WTC11 (cell line): Measurements from ENCODE around the gene CTLA4. TPM values are rescaled to one million over a fixed set of nuclear protein-coding genes. Genes with fewer than 3 reads are reported as not detected.

ENCODE experiments used
- ATAC-seq: fragments of 200-7000 bp; cut with Tn5 transposase; 2 replicates; pipeline ENCODE4 v1.10.0; 2021; ENCODE audit warnings: mild to moderate bottlenecking, moderate library complexity
- CTCF ChIA-PET: fragments of 300-600 bp; sonication (Branson Sonifier 250); formaldehyde crosslinking; loops from one replicate; lab custom pipeline; 2021; ENCODE audit warnings: antibody characterized with exemption; lab: Charles Lee
- POLR2A ChIA-PET: fragments of 350-600 bp; sonication (Branson Sonifier 250); formaldehyde crosslinking; loops from one replicate; lab custom pipeline; 2021; ENCODE audit warnings: antibody characterized with exemption; lab: Charles Lee
- DNase-seq: peaks from one replicate; pipeline ENCODE4 v3.0.0; 2021; ENCODE audit warnings: low spot score
- H3K27ac Mint-ChIP-seq: 2 replicates; pipeline ENCODE4 v1.8.0; 2021; ENCODE audit warnings: mixed read lengths
- H3K27me3 Mint-ChIP-seq: 2 replicates; pipeline ENCODE4 v1.8.0; 2021; ENCODE audit warnings: low read depth, mild to moderate bottlenecking, moderate library complexity, mixed read lengths
- H3K36me3 Mint-ChIP-seq: 2 replicates; pipeline ENCODE4 v1.8.0; 2021; ENCODE audit warnings: mixed read lengths
- H3K4me1 Mint-ChIP-seq: 2 replicates; pipeline ENCODE4 v1.8.0; 2022; ENCODE audit warnings: mixed read lengths
- H3K4me3 Mint-ChIP-seq: 2 replicates; pipeline ENCODE4 v1.8.0; 2021; ENCODE audit warnings: mild to moderate bottlenecking, moderate library complexity, mixed read lengths
- H3K9me3 Mint-ChIP-seq: 2 replicates; pipeline ENCODE4 v1.8.0; 2021; ENCODE audit warnings: mixed read lengths
- AFF4 ChIP-seq: sonication (generic); formaldehyde crosslinking; IDR thresholded peaks from 2 replicates; pipeline ENCODE4 v1.8.1; 2023; ENCODE audit warnings: mild to moderate bottlenecking, missing genetic modification reagents, borderline replicate concordance
- AR ChIP-seq: fragments of 250-450 bp; sonication (Bioruptor Pico); IDR thresholded peaks from 2 replicates; pipeline ENCODE4 v1.9.0; 2021; ENCODE audit warnings: mild to moderate bottlenecking
- ATF2 ChIP-seq: sonication (generic); formaldehyde crosslinking; IDR thresholded peaks from 2 replicates; pipeline ENCODE4 v1.8.1; 2022; ENCODE audit warnings: low read depth, missing genetic modification reagents, borderline replicate concordance
- CDX4 ChIP-seq: fragments of 250-450 bp; sonication (Bioruptor Pico); IDR thresholded peaks from 2 replicates; pipeline ENCODE4 v1.9.0; 2021; ENCODE audit warnings: moderate library complexity, mild to moderate bottlenecking, inconsistent platforms, borderline replicate concordance
- ERG ChIP-seq: fragments of 250-450 bp; sonication (Bioruptor Pico); IDR thresholded peaks from 2 replicates; pipeline ENCODE4 v1.8.0; 2021; ENCODE audit warnings: mild to moderate bottlenecking
- JAZF1 ChIP-seq: fragments of 250-450 bp; sonication (Bioruptor Pico); IDR thresholded peaks from 2 replicates; pipeline ENCODE4 v1.9.0; 2021; ENCODE audit warnings: moderate library complexity, mild to moderate bottlenecking, inconsistent platforms
- MAX ChIP-seq: sonication (generic); formaldehyde crosslinking; IDR thresholded peaks from 2 replicates; pipeline ENCODE4 v1.8.0; 2022; ENCODE audit warnings: mild to moderate bottlenecking, missing genetic modification reagents
- PRDM15 ChIP-seq: sonication (generic); formaldehyde crosslinking; IDR thresholded peaks from 2 replicates; pipeline ENCODE4 v1.8.0; 2022; ENCODE audit warnings: missing genetic modification reagents
- RELA ChIP-seq: sonication (generic); formaldehyde crosslinking; IDR thresholded peaks from 2 replicates; pipeline ENCODE4 v1.8.1; 2022; ENCODE audit warnings: missing genetic modification reagents, mild to moderate bottlenecking, borderline replicate concordance
- SOX15 ChIP-seq: fragments of 250-450 bp; sonication (Bioruptor Pico); IDR thresholded peaks from 2 replicates; pipeline ENCODE4 v1.9.0; 2021; ENCODE audit warnings: mild to moderate bottlenecking
- ZNF121 ChIP-seq: sonication (generic); formaldehyde crosslinking; IDR thresholded peaks from 2 replicates; pipeline ENCODE4 v1.8.0; 2023; ENCODE audit warnings: missing genetic modification reagents
- ZNF263 ChIP-seq: sonication (generic); formaldehyde crosslinking; IDR thresholded peaks from 2 replicates; pipeline ENCODE4 v1.8.1; 2022; ENCODE audit warnings: low read depth, mild to moderate bottlenecking, moderate library complexity, missing genetic modification reagents
- total RNA-seq: library from RNA; stranded (reverse); gene quantifications from 3 replicates; pipeline ENCODE4 v1.2.3, GENCODE V29; 2021

The CTLA4 gene
- total RNA-seq, 1 experiment from 2014 or later: 0.31 TPM

GRCh38 chr2:203871371-203871983 lies 3.9 kb downstream of the CTLA4 start (continued):
- TF ChIP-seq AR (CRISPR knock-in tag): no peak
- TF ChIP-seq ERG (CRISPR knock-in tag): no peak
- no peak for TF ChIP-seq SOX15

- TF ChIP-seq RELA: no peak
- no peak for TF ChIP-seq ATF2 (CRISPR knock-in tag)
- TF ChIP-seq ZNF263 (CRISPR knock-in tag): no peak
- TF ChIP-seq JAZF1 (CRISPR knock-in tag): no peak
- no peaks in the 10 kb centered on the region for H3K27me3 Mint-ChIP-seq
- no peaks in the 10 kb centered on the region for H3K4me1 Mint-ChIP-seq
- DNase-seq (no peak), ATAC-seq (no peak)
- ChIA-PET CTCF (interaction anchor here (0.8 kb wide), 1 partner anchor 12 kb away, joined by 3 read pairs; no protein-coding TSS in a partner anchor), POLR2A (interaction anchor here (0.5 to 0.6 kb wide), 2 partner anchors 84 to 1601 kb away, joined by 4 to 5 read pairs; no protein-coding TSS in a partner anchor)
- no peaks in the 10 kb centered on the region for H3K36me3 Mint-ChIP-seq
- H3K4me3 Mint-ChIP-seq: no peak overlapping the region
- H3K9me3 Mint-ChIP-seq: no peaks in the 10 kb centered on the region
- H3K27ac Mint-ChIP-seq: no peak overlapping the region
These were observed 5.9 kb downstream of the CTLA4 start for GRCh38 chr2:203873461-203873860.

GRCh38 chr2:203873921-203874631 lies 6.5 kb downstream of the CTLA4 start:
- CTCF ChIA-PET: interaction anchor here (0.8 kb wide), 1 partner anchor 13 kb away, joined by 3 read pairs; no protein-coding TSS in a partner anchor
- no peaks in the 10 kb centered on the region for H3K27me3 Mint-ChIP-seq
- POLR2A ChIA-PET: interaction anchor here (0.5 to 0.6 kb wide), 2 partner anchors 85 to 1602 kb away, joined by 4 to 5 read pairs; no protein-coding TSS in a partner anchor
- H3K4me3 Mint-ChIP-seq: no peak overlapping the region
- DNase-seq: no peak
- H3K4me1 Mint-ChIP-seq: no peaks in the 10 kb centered on the region
- H3K9me3 Mint-ChIP-seq: no peaks in the 10 kb centered on the region
- H3K36me3 Mint-ChIP-seq: no peaks in the 10 kb centered on the region
- H3K27ac Mint-ChIP-seq: no peak overlapping the region
- ATAC-seq: 0 out of 2 replicates have a peak, but pooled peaks have one; percentile 28
- TF ChIP-seq ZNF121 (CRISPR knock-in tag): no peak
- no peak for TF ChIP-seq PRDM15 (CRISPR knock-in tag)
- TF ChIP-seq CDX4 (CRISPR knock-in tag): no peak
- no peak for TF ChIP-seq MAX (CRISPR knock-in tag)
- TF ChIP-seq AFF4 (CRISPR knock-in tag): no peak
